ENCODE results near the gene RAD9B.
A peak's percentile ranks its signal among the peaks of the same experiment; 100 is the strongest.
"Not testable (repeated sequence)": the region's sequence is repeated elsewhere in the genome, so short reads cannot be mapped to it uniquely, and the experiment has no call there.

Gene RAD9B

GRCh38 chr12:110501752-110502738 lies at the start of gene RAD9B, which contains the start of gene VPS29:
Gene RAD9B, plus strand, starts transcription at chr12:110502331. Its CDS starts 7 bp downstream, at chr12:110502338.
Gene VPS29, minus strand, starts transcription at chr12:110502111. Its CDS starts 60 bp downstream, at chr12:110502051.
- Mint-ChIP-seq H3K4me3 (peak within 1 kb of the TSS; percentile 96 to 99 (median 98)), H3K9me3 (no peaks in the 10 kb centered on the region), H3K36me3 (ENCODE audit: low read depth) (no peaks in the 10 kb centered on the region), H3K27me3 (ENCODE audit: low read depth) (no peaks in the 10 kb centered on the region), H3K4me1 (peaks cover 30% of the 10 kb centered on the region), H3K27ac (peak within 1 kb of the TSS; percentile 80 to 95 (median 95))
- TF ChIP-seq, protein P1, sequence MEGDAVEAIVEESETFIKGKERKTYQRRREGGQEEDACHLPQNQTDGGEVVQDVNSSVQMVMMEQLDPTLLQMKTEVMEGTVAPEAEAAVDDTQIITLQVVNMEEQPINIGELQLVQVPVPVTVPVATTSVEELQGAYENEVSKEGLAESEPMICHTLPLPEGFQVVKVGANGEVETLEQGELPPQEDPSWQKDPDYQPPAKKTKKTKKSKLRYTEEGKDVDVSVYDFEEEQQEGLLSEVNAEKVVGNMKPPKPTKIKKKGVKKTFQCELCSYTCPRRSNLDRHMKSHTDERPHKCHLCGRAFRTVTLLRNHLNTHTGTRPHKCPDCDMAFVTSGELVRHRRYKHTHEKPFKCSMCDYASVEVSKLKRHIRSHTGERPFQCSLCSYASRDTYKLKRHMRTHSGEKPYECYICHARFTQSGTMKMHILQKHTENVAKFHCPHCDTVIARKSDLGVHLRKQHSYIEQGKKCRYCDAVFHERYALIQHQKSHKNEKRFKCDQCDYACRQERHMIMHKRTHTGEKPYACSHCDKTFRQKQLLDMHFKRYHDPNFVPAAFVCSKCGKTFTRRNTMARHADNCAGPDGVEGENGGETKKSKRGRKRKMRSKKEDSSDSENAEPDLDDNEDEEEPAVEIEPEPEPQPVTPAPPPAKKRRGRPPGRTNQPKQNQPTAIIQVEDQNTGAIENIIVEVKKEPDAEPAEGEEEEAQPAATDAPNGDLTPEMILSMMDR (IDR thresholded peaks at IDR 0.05; ENCODE audit: unreplicated experiment in 3 of 3), result no peak

DNA sequence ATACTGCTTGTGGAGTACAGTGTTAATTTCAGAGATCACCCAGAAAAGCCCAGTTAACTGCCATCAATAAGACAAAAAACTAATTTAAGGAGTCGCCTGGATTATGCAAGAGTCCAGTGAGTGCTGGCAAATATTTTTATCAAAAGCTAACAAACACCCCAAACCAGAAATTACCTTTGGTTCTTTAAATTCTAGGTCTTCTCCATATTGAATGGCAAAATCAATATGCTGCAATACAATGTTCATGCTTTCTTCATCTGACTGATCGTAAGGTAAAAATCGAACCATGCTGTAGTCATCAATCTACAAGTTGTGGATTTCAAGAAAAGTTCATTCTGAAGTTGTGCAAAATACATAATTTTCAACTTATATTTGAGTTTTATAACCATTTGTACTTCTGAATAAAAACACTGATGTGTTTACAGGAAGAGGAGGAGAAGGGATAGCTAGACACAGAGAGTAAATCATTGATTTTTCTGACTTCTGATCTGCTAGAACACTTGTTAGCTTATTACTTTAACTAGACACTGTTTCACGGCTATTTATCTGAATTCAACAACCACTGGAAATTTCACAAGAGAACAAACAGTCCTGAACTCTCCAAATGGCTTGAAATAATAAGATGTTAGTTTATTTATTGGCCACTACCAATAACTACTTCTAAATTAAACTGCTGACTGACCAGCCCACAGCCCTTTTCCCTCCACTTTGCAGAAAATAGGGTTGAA lies 48.4 kb upstream of the RAD9B start:
- TF ChIP-seq, protein P1 (IDR thresholded peaks at IDR 0.05; ENCODE audit: unreplicated experiment in 3 of 3), result no peak
- Mint-ChIP-seq H3K36me3 (ENCODE audit: low read depth) (peaks cover 23% of the 10 kb centered on the region), H3K9me3 (no peaks in the 10 kb centered on the region), H3K27ac (no peak overlapping the region), H3K4me3 (no peak overlapping the region), H3K4me1 (peaks cover 12% of the 10 kb centered on the region), H3K27me3 (ENCODE audit: low read depth) (no peaks in the 10 kb centered on the region)

- H3K27ac Mint-ChIP-seq, result no peak overlapping the region
- H3K9me3 Mint-ChIP-seq, result no peaks in the 10 kb centered on the region
- no peaks in the 10 kb centered on the region for H3K4me1 Mint-ChIP-seq
- no peak overlapping the region for H3K4me3 Mint-ChIP-seq
- peaks cover 41% of the 10 kb centered on the region for H3K36me3 Mint-ChIP-seq (ENCODE audit: low read depth)
- H3K27me3 Mint-ChIP-seq (ENCODE audit: low read depth), result no peaks in the 10 kb centered on the region
- TF ChIP-seq, protein P1 (IDR thresholded peaks at IDR 0.05; ENCODE audit: unreplicated experiment in 3 of 3), result no peak
These were observed 43.4 kb upstream of the RAD9B start for GRCh38 chr12:110458756-110459155.

GRCh38 chr12:110461189-110461588 lies 40.9 kb upstream of the RAD9B start:
- H3K36me3 Mint-ChIP-seq (ENCODE audit: low read depth), result peaks cover 40% of the 10 kb centered on the region
- H3K4me3 Mint-ChIP-seq; H3K27ac Mint-ChIP-seq; H3K4me1 Mint-ChIP-seq; H3K9me3 Mint-ChIP-seq; H3K27me3 Mint-ChIP-seq (ENCODE audit: low read depth): not testable (repeated sequence)

DNA sequence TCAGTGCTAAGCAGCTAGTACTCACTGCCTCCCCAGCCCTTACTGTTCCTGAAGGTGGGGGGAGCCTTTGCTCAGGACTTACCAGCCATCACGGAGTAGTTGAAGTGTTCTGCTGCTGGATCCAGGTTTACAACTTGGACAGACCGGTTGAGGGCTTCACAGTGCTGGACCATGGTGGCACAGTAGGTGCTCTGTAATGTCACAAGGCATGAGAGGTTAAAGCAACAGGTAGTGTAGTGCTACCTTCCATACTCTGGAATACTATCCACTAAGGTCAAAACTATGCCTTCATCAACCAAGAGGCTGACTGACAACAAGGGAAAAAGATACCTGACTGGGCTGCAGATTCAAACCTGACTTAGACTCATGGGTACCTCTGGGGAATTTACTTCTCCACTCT lies 37.1 kb upstream of the RAD9B start:
- Mint-ChIP-seq H3K9me3 (no peaks in the 10 kb centered on the region), H3K27me3 (ENCODE audit: low read depth) (no peaks in the 10 kb centered on the region), H3K27ac (no peak overlapping the region), H3K4me1 (peaks cover 15% of the 10 kb centered on the region), H3K4me3 (peak overlapping the region in 2 of 3 experiments; percentile 56 to 70), H3K36me3 (ENCODE audit: low read depth) (peaks cover 27% of the 10 kb centered on the region)
- TF ChIP-seq, protein P1 (IDR thresholded peaks at IDR 0.05; ENCODE audit: unreplicated experiment in 3 of 3), result no peak

GRCh38 chr12:110465765-110466164 lies 36.4 kb upstream of the RAD9B start:
- H3K27ac Mint-ChIP-seq; H3K9me3 Mint-ChIP-seq; H3K27me3 Mint-ChIP-seq (ENCODE audit: low read depth): not testable (repeated sequence)
- Mint-ChIP-seq H3K4me3 (peak overlapping the region in 2 of 3 experiments; percentile 56 to 70), H3K4me1 (peaks cover 15% of the 10 kb centered on the region), H3K36me3 (ENCODE audit: low read depth) (peaks cover 21% of the 10 kb centered on the region)

Data from nephron (organoid).